HEK293 (cell line): ENCODE data around the gene TMEM150C.

Source experiments
- FEZF1 ChIP-seq: fragments of 450-650 bp; formaldehyde crosslinking; IDR thresholded peaks from 2 replicates; pipeline ENCODE4 v1.5.1; 2016; ENCODE audit warnings: missing biosample characterization, missing genetic modification characterization
- IKZF3 ChIP-seq: fragments of 450-650 bp; IDR thresholded peaks from 2 replicates; pipeline ENCODE4 v1.5.0; 2018; ENCODE audit warnings: missing biosample characterization, mild to moderate bottlenecking, missing genetic modification characterization, moderate library complexity
- KLF7 ChIP-seq: fragments of 450-650 bp; formaldehyde crosslinking; IDR thresholded peaks from 2 replicates; pipeline ENCODE4 v1.5.1; 2016; ENCODE audit warnings: missing biosample characterization, missing genetic modification characterization, borderline replicate concordance
- KLF9 ChIP-seq: fragments of 450-650 bp; formaldehyde crosslinking; IDR thresholded peaks from 2 replicates; pipeline ENCODE4 v1.5.1; 2016; ENCODE audit warnings: missing biosample characterization, missing genetic modification characterization, low read depth
- MYNN ChIP-seq: fragments of 450-650 bp; formaldehyde crosslinking; IDR thresholded peaks from 2 replicates; pipeline ENCODE4 v1.5.1; 2016; ENCODE audit warnings: missing biosample characterization, missing genetic modification characterization, borderline replicate concordance
- OSR2 ChIP-seq: fragments of 450-650 bp; formaldehyde crosslinking; IDR thresholded peaks from 2 replicates; pipeline ENCODE4 v1.5.1; 2016; ENCODE audit warnings: missing biosample characterization, missing genetic modification characterization
- PRDM10 ChIP-seq: fragments of 450-650 bp; formaldehyde crosslinking; IDR thresholded peaks from 2 replicates; pipeline ENCODE4 v1.5.1; 2016; ENCODE audit warnings: missing biosample characterization, missing genetic modification characterization
- REST ChIP-seq: fragments of 450-650 bp; formaldehyde crosslinking; IDR thresholded peaks from 2 replicates; pipeline ENCODE4 v1.5.1; 2016; ENCODE audit warnings: missing biosample characterization, missing genetic modification characterization
- SP7 ChIP-seq: fragments of 450-650 bp; formaldehyde crosslinking; IDR thresholded peaks from 2 replicates; pipeline ENCODE4 v1.5.1; 2016; ENCODE audit warnings: missing biosample characterization, missing genetic modification characterization
- TRIM28 ChIP-seq: IDR thresholded peaks from 2 replicates; pipeline ENCODE4 v1.6.1; 2011; ENCODE audit warnings: low read length, control low read depth, borderline replicate concordance
- ZBTB1 ChIP-seq: fragments of 450-650 bp; formaldehyde crosslinking; IDR thresholded peaks from 2 replicates; pipeline ENCODE4 v1.5.1; 2016; ENCODE audit warnings: missing biosample characterization, missing genetic modification characterization
- ZEB2 ChIP-seq: fragments of 450-650 bp; formaldehyde crosslinking; IDR thresholded peaks from 2 replicates; pipeline ENCODE4 v1.5.1; 2016; ENCODE audit warnings: missing biosample characterization, missing genetic modification characterization
- ZNF138 ChIP-seq: fragments of 450-650 bp; formaldehyde crosslinking; IDR thresholded peaks from 2 replicates; pipeline ENCODE4 v1.5.1; 2016; ENCODE audit warnings: missing biosample characterization, missing genetic modification characterization, borderline replicate concordance
- ZNF169 ChIP-seq: fragments of 450-650 bp; formaldehyde crosslinking; IDR thresholded peaks from 2 replicates; pipeline ENCODE4 v1.5.1; 2016; ENCODE audit warnings: missing biosample characterization, missing genetic modification characterization
- ZNF324 ChIP-seq: fragments of 450-650 bp; formaldehyde crosslinking; IDR thresholded peaks from 2 replicates; pipeline ENCODE4 v1.5.1; 2016; ENCODE audit warnings: missing biosample characterization, missing genetic modification characterization
- ZNF335 ChIP-seq: fragments of 450-650 bp; formaldehyde crosslinking; conservative IDR thresholded peaks from 2 replicates; pipeline ENCODE4 v1.5.1; 2016; ENCODE audit warnings: missing biosample characterization, missing genetic modification characterization
- ZNF341 ChIP-seq: fragments of 450-650 bp; formaldehyde crosslinking; IDR thresholded peaks from 2 replicates; pipeline ENCODE4; 2016; ENCODE audit warnings: low read depth, missing biosample characterization, missing genetic modification characterization
- ZNF391 ChIP-seq: fragments of 450-650 bp; formaldehyde crosslinking; IDR thresholded peaks from 2 replicates; pipeline ENCODE4 v1.5.1; 2016; ENCODE audit warnings: low read depth, missing biosample characterization, missing genetic modification characterization, borderline replicate concordance
- ZNF521 ChIP-seq: fragments of 450-650 bp; formaldehyde crosslinking; IDR thresholded peaks from 2 replicates; pipeline ENCODE4 v1.5.1; 2017; ENCODE audit warnings: missing biosample characterization, mild to moderate bottlenecking, missing genetic modification characterization
- ZNF549 ChIP-seq: fragments of 450-650 bp; IDR thresholded peaks from 2 replicates; pipeline ENCODE4 v1.5.1; 2018; ENCODE audit warnings: missing biosample characterization, missing genetic modification characterization, mild to moderate bottlenecking, inconsistent platforms, moderate library complexity
- ZNF558 ChIP-seq: fragments of 450-650 bp; formaldehyde crosslinking; IDR thresholded peaks from 2 replicates; pipeline ENCODE4 v1.5.1; 2016; ENCODE audit warnings: missing biosample characterization, missing genetic modification characterization
- ZNF561 ChIP-seq: fragments of 450-650 bp; IDR thresholded peaks from 2 replicates; pipeline ENCODE4 v1.5.1; 2018; ENCODE audit warnings: missing biosample characterization, missing genetic modification characterization, borderline replicate concordance
- ZNF600 ChIP-seq: fragments of 450-650 bp; formaldehyde crosslinking; IDR thresholded peaks from 2 replicates; pipeline ENCODE4 v1.5.1; 2016; ENCODE audit warnings: missing biosample characterization, missing genetic modification characterization
- ZNF624 ChIP-seq: fragments of 450-650 bp; formaldehyde crosslinking; IDR thresholded peaks from 2 replicates; pipeline ENCODE4 v1.5.1; 2017; ENCODE audit warnings: missing biosample characterization, missing genetic modification characterization
- ZNF629 ChIP-seq: fragments of 450-650 bp; formaldehyde crosslinking; IDR thresholded peaks from 2 replicates; pipeline ENCODE4 v1.5.1; 2017; ENCODE audit warnings: missing biosample characterization, missing genetic modification characterization
- ZNF654 ChIP-seq: fragments of 450-650 bp; formaldehyde crosslinking; IDR thresholded peaks from 2 replicates; pipeline ENCODE4 v1.5.1; 2016; ENCODE audit warnings: low read depth, missing biosample characterization, missing genetic modification characterization
- ZNF677 ChIP-seq: fragments of 450-650 bp; IDR thresholded peaks from 2 replicates; pipeline ENCODE4 v1.5.0; 2018; ENCODE audit warnings: missing biosample characterization, mild to moderate bottlenecking, missing genetic modification characterization, moderate library complexity
- ZNF707 ChIP-seq: fragments of 450-650 bp; formaldehyde crosslinking; IDR thresholded peaks from 2 replicates; pipeline ENCODE4 v1.5.1; 2016; ENCODE audit warnings: missing biosample characterization, missing genetic modification characterization
- ZNF76 ChIP-seq: fragments of 450-650 bp; formaldehyde crosslinking; IDR thresholded peaks from 2 replicates; pipeline ENCODE4; 2016; ENCODE audit warnings: low read depth, missing biosample characterization, missing genetic modification characterization, borderline replicate concordance
- ZNF843 ChIP-seq: fragments of 450-650 bp; formaldehyde crosslinking; IDR thresholded peaks from 2 replicates; pipeline ENCODE4 v1.5.1; 2016; ENCODE audit warnings: missing biosample characterization, missing genetic modification characterization
- TF ChIP-seq, protein P1 (sequence below): fragments of 450-650 bp; formaldehyde crosslinking; IDR thresholded peaks from 2 replicates; pipeline ENCODE4; 2016; ENCODE audit warnings: missing biosample characterization, missing genetic modification characterization
- TF ChIP-seq, protein P2 (sequence below): fragments of 450-650 bp; formaldehyde crosslinking; IDR thresholded peaks from 2 replicates; pipeline ENCODE4 v1.5.1; 2016; ENCODE audit warnings: missing biosample characterization, missing genetic modification characterization, low read depth

TMEM150C gene

DNA sequence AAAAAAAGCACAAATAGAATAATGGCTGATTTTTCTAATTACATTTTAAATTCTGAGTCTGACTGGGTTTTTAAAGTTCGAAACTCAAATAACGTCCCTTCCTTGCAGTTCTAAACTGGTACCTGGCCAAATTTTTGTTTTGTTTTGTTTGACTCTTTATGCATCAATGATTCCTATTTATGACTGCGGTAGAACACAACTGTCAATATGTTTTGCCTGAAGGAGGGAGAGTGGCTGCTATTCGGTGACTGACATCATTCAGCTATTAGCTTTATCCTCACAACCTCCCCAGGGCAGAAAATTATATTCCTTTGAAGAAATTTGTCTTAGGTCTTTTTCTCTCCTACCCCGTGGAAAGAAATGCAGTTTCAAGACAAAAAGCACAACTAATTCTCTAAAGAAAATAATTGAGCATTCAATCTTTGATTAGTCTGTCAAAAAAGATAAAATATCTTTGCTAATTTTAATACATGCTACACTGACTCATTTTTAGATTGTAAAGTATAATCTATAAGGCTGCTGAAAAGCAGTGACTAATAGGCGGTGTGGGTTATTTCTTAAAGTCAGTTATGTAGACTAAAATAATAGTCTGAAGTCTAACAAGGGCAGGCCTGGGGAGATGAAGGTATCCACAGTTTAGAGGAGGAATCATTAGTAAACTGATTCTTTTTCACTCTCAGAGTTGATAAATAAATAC, 61.9 kb downstream of the TMEM150C start (continued):
- TF ChIP-seq KLF9 (no peak), ZBTB1 (tag by site-specific recombination) (no peak), ZNF707 (tag by site-specific recombination) (no peak), REST (tag by site-specific recombination) (no peak), ZNF324 (tag by site-specific recombination) (no peak), TRIM28 (no peak), ZNF677 (tag by site-specific recombination) (no peak), ZNF76 (tag by site-specific recombination) (no peak), ZNF654 (no peak), ZNF843 (tag by site-specific recombination) (no peak), MYNN (tag by site-specific recombination) (no peak), ZNF335 (no peak), ZEB2 (tag by site-specific recombination) (no peak), ZNF629 (tag by site-specific recombination) (no peak), ZNF549 (no peak), OSR2 (tag by site-specific recombination) (no peak), ZNF558 (tag by site-specific recombination) (no peak), ZNF624 (tag by site-specific recombination) (no peak), KLF7 (tag by site-specific recombination) (no peak), ZNF391 (no peak), ZNF561 (tag by site-specific recombination) (no peak), ZNF169 (tag by site-specific recombination) (no peak), ZNF138 (tag by site-specific recombination) (no peak), SP7 (tag by site-specific recombination) (0 out of 2 replicates have a peak, but pooled peaks have one; percentile 40), PRDM10 (tag by site-specific recombination) (0 out of 2 replicates have a peak, but pooled peaks have one; percentile 42), ZNF521 (tag by site-specific recombination) (no peak), IKZF3 (tag by site-specific recombination) (no peak), ZNF600 (no peak), FEZF1 (tag by site-specific recombination) (no peak), ZNF341 (tag by site-specific recombination) (peak; percentile 43; the same call in 1 of the 2 replicates)
- TF ChIP-seq, protein P1, sequence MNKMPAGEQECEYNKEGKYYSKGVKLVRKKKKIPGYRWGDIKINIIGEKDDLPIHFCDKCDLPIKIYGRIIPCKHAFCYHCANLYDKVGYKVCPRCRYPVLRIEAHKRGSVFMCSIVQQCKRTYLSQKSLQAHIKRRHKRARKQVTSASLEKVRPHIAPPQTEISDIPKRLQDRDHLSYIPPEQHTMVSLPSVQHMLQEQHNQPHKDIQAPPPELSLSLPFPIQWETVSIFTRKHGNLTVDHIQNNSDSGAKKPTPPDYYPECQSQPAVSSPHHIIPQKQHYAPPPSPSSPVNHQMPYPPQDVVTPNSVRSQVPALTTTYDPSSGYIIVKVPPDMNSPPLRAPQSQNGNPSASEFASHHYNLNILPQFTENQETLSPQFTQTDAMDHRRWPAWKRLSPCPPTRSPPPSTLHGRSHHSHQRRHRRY = no peak
- TF ChIP-seq, protein P2, sequence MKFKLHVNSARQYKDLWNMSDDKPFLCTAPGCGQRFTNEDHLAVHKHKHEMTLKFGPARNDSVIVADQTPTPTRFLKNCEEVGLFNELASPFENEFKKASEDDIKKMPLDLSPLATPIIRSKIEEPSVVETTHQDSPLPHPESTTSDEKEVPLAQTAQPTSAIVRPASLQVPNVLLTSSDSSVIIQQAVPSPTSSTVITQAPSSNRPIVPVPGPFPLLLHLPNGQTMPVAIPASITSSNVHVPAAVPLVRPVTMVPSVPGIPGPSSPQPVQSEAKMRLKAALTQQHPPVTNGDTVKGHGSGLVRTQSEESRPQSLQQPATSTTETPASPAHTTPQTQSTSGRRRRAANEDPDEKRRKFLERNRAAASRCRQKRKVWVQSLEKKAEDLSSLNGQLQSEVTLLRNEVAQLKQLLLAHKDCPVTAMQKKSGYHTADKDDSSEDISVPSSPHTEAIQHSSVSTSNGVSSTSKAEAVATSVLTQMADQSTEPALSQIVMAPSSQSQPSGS (tag by site-specific recombination) = no peak
